Activated CD4-positive, alpha-beta T cell treated with anti-CD3 and anti-CD28 coated beads for 24 hours (primary cell): ENCODE data around the gene HBD.
"Not testable (repeated sequence)": the region's sequence is repeated elsewhere in the genome, so short reads cannot be mapped to it uniquely, and the experiment has no call there.

Source experiments
- DNase-seq, 2 donors: peaks; one replicate each; pipeline ENCODE4 v3.0.0-alpha.2; 2020; ENCODE audit warnings: low read depth in 2 of 2

Gene HBD

DNA sequence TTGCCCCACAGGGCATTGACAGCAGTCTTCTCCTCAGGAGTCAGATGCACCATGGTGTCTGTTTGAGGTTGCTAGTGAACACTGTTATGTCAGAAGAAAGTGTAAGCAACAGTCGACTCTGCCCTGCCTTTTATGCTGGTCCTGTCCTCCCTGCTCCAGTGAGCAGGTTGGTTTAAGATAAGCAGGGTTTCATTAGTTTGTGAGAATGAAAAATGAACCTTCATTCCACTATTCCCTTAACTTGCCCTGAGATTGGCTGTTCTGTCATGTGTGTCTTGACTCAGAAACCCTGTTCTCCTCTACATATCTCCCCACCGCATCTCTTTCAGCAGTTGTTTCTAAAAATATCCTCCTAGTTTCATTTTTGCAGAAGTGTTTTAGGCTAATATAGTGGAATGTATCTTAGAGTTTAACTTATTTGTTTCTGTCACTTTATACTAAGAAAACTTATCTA is at the start of gene HBD:
Gene HBD, minus strand, starts transcription at position 103 of the 454 bp plus-strand sequence. Its CDS starts 50 bp downstream, at position 53.
- DNase-seq = no peak

DNA sequence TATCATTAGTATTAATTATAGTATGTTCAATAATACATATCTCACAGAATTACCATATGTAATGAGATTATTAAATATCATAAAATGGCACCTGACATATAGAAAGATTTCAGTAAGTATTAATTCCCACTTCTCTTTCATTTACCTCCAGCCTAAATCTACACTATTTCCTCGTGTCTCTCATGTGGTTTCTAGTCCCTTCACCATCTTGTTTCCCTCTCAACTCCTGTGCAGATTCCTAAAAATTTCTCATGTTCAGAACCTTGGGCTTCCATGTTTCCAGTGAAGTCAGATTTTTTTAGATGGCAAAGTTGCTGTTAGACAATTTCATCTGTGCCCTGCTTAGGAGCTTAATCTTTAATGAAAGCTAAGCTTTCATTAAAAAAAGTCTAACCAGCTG is 49.6 kb upstream of the HBD start:
- no peak for DNase-seq

DNA sequence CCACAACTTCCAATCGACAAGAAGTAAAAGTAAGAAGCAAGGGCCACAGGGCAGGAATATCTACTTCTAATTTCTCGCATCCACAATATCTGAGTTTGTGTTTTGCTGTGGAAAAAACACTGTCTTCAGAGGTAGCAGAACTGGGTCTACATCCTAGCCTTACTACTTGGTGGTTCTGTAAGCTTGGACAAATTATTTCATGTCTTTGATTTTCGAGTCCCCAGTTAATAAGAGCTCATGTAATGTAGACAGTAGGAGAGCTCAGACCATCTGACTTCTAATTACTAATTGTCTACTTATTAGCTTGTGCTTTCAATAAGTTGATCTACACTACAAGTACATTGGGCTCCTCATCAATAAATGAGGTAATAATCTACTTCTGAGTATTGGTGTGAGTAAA is 48.8 kb upstream of the HBD start:
- DNase-seq = no peak

DNA sequence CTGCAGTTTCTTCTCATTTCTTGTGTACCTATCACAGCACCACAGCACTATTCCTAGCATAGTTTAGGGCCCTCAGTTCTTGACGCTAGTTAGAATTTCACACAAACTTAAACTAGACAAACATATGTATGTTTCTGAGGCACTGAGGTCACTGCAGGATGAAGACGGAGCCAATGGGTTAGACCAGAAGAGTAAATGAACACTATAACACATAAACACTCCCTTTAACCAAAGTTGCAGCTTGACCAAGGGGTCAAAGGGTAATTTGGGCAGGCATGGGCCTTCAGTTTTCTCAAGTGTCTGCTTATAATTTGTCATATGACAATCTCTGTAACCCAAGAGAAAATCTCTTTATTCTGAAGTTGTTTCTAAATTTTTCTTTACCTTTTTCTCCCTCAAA is 48.3 kb upstream of the HBD start:
- no peak for DNase-seq

DNA sequence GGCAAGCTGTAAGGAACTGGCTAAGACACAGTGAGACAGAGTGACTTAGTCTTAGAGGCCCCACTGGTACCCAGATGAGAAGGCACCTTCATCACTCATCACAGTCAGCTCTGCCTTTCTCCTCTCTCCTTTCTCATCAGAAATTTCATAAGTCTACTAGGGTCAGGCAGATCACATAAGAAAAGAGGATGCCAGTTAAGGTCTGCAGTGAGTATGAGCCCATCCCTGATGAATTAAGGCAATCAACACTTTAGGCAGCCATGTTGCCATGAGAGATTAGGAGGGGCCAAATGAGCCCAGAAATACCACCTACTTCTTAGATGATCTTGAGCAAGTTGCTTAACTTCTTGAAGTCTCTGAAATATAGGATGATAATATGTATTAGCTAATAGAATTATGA is 47.3 kb upstream of the HBD start:
- DNase-seq = no peak

DNA sequence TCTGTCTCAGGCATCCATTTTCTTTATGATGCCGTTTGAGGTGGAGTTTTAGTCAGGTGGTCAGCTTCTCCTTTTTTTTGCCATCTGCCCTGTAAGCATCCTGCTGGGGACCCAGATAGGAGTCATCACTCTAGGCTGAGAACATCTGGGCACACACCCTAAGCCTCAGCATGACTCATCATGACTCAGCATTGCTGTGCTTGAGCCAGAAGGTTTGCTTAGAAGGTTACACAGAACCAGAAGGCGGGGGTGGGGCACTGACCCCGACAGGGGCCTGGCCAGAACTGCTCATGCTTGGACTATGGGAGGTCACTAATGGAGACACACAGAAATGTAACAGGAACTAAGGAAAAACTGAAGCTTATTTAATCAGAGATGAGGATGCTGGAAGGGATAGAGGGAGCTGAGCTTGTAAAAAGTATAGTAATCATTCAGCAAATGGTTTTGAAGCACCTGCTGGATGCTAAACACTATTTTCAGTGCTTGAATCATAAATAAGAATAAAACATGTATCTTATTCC is 46.4 kb upstream of the HBD start:
- no peak for DNase-seq

DNA sequence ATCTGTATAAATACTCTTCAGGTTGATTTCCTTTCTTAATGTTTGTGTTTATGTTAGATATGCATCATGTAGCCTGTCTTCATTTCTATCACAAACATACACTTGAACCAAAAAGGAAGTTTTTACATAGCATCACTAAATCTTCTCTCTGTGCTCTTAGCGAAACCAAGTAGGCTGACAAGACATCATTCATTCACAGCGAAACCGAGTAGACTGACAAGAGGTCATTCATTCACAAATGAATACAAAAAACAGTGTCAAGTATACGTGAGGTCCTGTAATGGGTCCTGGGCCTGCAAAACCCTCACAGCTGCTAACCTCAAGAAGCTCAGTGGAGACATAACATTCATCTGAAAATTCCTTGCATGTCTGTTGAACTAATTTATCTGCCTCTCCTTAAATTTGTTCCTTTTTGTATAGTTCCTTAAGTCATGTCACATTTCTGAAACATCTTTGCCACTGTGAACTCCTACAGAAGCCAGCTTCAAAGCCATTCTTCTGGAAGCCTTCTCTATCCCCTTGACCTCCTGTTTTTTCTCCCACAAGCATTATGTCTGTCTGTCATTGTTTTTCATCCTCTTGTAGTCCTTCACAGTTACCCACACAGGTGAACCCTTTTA is 45.3 kb upstream of the HBD start:
- no peak for DNase-seq

DNA sequence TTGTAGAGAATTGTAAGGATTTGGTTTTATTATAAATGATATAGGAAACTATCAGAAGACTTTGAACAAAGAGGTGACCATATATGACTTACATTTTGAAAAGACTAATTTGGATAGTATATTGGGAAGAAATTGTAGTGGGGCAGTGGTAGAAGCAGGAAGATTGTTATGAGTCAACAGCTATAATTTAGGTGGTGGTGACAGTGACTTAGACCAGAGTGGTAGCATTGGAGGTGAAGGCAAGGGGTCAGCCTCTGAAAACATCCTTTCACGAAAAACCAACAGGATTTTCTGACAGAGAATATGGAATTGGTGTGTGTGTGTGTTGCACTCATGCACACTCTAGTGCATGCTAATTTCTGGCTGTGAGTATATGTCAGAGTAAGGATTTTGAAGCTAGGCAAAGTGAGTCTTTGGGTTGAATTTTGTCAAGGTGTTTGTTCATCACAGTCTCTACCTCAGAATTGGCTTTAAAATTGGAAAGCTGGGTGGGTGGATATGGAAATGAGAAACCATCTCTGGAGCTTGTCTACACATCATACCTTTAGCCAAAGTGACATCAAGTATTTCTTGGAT is 43.6 kb upstream of the HBD start:
- no peak for DNase-seq

DNA sequence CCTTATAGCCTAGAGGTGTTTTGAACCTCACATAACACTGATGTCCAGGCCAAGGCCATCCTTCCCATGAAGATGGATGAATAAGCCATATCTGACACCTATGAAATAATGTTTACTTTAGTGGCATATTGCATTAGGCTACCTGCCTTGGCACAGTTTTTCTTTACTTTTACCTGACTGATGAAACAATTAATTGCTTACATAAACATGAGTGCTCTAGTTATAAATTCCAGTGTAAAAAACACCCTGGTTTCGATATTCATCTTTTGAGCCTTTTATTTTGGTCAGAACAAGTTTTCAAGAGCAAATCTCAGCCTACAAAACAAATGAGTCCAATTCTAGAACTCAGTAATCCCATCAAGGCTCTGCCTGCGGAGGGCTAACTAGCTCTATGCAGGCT is 42.4 kb upstream of the HBD start:
- no peak for DNase-seq

DNA sequence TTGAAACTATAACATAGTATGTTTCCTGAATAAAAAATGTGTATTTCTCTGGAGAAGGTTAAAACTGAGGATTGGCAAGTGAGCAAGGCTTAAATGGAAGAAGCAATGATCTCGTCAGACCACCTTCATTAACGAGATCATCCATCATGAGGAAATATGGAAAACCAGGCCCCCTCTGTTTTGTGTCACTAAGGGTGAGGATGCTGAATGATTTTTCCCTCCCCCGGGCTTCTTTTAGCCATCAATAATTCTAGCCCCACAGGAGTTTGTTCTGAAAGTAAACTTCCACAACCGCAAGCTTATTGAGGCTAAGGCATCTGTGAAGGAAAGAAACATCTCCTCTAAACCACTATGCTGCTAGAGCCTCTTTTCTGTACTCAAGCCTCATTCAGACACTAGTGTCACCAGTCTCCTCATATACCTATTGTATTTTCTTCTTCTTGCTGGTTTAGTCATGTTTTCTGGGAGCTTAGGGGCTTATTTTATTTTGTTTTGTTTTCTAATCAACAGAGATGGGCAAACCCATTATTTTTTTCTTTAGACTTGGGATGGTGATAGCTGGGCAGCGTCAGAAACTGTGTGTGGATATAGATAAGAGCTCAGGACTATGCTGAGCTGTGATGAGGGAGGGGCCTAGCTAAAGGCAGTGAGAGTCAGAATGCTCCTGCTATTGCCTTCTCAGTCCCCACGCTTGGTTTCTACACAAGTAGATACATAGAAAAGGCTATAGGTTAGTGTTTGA is 41.3 kb upstream of the HBD start:
- DNase-seq = no peak

DNA sequence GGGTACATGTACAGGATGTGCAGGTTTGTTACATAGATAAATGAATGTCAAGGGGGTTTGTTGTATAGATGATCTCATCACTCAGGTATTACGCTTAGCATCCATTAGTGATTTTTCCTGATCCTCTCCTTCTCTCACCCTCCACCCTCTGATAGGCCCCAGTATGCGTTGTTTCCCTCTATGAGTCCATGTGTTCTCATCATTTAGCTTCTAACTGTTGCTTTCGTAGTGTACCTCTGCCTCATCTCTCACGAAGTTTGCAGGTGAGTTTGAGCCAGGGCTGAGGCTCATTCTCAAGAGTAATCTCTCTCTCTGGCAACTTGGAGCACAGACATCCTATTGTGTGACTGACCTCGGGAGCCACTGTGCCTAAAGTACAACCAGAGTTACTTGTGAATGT is 40.1 kb upstream of the HBD start:
- DNase-seq = no peak

DNA sequence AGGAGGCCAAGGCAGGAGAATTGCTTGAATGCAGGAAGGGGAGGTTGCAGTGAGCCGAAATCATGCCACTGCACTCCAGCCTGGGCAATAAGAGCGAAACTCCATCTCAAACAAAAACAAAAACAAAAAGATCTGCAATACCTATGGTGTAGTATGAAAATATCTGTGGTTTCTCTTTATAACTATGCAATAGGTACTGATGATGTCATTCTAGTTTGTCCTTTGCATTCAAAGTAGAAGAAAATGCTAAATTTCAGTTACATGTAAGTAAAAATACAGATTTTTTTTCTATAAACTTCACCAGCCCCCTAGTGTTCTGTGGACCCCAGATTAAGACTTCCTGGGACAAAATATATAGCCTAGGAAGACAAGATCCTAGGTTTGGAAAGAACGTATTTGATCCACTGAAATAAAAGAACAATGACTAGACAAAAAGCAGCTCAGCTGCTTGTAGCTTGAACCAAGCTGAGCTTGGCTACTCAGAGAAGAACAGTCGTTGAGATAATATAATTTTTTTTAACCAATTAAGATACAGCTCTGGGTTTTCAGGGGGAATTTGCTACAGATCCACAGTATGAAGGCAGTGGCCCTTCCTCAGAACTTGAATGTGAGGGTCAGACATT is 38.2 kb upstream of the HBD start:
- DNase-seq = no peak

DNA sequence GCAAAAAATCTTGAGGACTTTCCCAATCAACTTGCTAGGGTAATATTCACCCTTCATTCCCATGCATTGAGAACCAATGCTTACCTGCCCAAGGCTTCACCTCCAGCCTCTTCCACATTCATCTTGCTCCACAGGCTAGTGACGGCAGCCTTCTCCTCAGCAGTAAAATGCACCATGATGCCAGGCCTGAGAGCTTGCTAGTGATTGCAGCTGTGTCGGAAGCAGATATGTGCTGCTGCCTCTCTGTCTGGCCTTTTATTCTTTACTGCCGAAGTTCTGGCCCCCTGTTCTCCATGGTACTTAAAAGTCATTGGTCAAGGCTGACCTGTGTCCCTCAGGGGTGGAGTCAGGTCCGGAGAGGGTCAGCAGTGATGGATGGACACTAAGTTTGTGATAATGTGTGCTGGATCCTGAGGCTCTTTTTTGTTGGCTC is 35.4 kb upstream of the HBD start, which contains the start of gene HBE1:
Gene HBE1, minus strand, starts transcription at position 231 of the 433 bp plus-strand sequence. Its CDS starts 55 bp downstream, at position 176.
- no peak for DNase-seq

DNA sequence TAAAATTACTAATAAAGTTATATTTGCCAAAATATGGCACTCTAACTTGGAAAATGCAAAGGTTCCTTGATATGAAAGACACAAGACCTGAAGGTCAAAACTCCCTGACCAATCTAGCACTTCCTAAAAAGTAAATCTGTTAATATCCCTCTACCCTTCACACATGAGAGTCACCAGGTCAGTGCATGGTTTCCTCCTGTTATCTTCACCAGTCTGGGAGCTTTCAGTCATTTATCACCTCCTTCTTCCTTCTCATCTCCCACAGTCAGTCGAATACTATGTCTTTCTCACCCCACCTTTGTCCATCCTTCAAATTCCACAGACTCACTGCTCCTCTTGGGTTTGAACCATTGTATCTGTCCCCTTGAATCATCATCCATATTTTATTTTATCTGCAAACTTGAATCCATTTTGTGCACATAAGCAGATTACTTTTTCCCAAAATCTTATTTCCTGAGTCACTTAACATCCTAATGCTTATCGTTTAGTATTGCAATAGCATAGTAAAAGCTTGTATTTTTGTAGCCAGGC is 32.8 kb upstream of the HBD start:
- no peak for DNase-seq

DNA sequence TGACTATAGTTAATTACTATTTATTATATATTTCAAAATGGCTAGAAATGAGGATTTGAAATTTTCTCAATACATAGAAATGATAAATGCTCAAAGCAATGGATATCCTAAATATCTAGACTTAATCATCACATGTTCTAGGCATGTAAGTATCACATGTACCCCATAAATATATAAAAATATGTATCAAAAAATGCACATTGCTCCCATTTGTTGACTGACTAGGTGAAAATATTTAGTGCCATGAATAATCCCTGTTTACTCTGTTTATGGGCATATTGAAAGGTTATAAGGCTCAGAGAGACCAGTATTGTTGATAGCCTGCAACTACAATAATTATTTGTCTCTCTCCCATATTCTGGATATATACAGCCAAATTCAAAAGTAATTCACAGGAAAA is 32.3 kb upstream of the HBD start:
- DNase-seq = no peak

DNA sequence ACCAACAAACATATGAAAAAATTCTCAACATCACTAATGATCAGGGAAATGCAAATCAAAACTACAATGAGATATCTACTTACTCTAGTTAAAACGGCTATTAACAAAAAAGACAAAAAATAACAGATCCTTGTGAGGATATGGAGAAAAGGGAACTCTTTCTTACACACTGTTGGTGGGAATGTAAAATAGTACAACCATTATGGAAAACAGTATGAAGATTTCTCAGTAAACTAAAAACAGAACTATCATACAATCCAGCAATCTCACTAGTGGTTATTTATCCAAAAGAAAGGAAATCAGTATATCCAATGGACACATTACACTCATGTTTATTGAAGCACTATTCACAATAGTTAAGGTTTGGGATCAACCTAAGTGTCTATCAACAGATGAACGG is 31.5 kb upstream of the HBD start:
- no peak for DNase-seq

DNA sequence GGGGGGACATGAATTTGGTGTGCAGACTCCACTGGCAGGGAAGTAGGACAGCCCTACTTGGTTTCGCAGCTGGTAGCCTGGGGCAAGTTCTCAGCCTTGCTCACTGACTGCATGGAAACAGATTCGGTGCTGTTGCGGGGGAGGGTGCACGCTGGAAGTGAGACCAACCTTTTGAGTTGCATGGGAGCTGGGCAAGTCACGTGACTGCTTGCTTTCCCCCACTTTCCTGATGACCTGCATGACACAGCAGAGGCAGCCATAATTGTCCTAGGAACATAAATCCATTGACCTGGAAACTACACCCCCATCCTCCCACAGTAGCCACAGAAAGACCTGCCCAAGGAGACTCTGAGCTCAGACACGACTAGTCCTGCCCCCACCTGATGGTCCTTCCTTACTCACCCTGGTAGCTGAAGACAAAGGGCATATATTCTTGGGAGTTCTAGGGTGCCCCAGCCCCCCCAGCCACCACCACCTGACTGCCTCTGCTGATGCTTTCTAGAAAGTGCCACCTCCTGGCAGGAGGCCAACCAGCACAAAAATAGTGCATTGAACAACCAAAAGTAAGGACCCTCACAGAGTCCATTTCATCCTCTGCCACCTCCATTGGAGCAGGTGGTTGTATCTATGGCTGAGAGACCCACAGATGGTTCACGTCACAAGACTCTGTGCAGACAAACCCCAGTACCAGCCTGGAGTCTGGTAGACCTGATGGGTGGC is 24.4 kb upstream of the HBD start:
- DNase-seq = no peak

DNA sequence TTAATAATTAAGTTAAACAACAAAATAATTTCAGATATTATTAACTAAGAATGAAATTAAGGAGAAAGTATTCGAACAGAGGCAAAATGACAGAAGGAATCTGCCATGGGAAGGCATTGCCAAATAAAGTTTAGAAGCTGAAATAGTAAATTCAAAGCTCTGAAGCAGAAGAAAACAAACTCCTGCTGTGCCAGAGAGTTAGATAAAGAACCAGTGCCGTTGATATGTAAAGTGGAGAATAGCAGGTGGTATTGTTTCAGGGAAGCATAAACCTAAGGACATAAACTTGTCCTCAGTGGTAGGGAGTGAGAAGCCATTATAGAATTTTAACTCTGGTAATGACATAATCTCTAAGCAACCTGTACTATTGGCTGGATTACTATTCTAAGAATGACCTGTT is 23.0 kb upstream of the HBD start:
- DNase-seq = no peak

DNA sequence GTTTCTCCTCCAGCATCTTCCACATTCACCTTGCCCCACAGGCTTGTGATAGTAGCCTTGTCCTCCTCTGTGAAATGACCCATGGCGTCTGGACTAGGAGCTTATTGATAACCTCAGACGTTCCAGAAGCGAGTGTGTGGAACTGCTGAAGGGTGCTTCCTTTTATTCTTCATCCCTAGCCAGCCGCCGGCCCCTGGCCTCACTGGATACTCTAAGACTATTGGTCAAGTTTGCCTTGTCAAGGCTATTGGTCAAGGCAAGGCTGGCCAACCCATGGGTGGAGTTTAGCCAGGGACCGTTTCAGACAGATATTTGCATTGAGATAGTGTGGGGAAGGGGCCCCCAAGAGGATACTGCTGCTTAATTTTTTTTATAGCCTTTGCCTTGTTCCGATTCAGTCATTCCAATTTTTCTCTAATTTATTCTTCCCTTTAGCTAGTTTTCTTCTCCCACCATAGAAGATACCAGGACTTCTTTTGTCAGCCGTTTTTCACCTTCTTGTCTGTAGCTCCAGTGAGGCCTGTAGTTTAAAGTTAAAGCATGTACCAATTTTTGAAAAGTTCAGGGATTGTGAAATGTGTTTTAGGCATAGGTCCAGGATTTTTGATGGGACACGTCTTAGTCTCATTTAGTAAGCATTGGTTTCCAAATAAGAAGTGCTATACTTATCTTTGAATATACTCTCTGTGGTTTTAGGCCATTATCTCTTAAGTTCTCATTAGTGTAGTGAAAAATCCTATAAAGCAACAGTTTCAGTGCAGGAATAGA is 20.5 kb upstream of the HBD start, which contains the start of gene HBG2:
Gene HBG2, minus strand, starts transcription at position 136 of the 768 bp plus-strand sequence. Its CDS starts 53 bp downstream, at position 83.
- DNase-seq = not testable (repeated sequence)

DNA sequence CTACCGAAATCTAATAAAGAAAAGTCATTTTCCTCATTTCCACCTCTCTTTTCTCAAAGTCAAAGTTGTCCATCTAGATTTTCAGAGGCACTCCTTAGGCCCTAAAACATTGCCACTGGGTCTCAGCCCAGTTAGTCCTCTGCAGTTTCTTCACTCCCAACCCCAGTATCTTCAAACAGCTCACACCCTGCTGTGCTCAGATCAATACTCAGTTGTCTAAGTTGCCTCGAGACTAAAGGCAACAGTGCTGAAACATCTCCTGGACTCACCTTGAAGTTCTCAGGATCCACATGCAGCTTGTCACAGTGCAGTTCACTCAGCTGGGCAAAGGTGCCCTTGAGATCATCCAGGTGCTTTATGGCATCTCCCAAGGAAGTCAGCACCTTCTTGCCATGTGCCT is 19.7 kb upstream of the HBD start:
- not testable (repeated sequence) for DNase-seq
